DND-41 (cell line): ENCODE data around the gene BCAP29.

Source experiments
- EZH2 ChIP-seq: IDR thresholded peaks from 3 replicates; pipeline ENCODE4 v1.6.1; 2012; ENCODE audit warnings: borderline replicate concordance, low read depth, mild to moderate bottlenecking, moderate library complexity, low read length, inconsistent platforms; ENCODE audit not compliant: severe bottlenecking
- TF ChIP-seq, protein P1 (sequence below): IDR thresholded peaks from 2 replicates; pipeline ENCODE4 v1.5.1; 2012; ENCODE audit warnings: borderline replicate concordance, low read length, moderate library complexity, mild to moderate bottlenecking; ENCODE audit not compliant: poor library complexity, severe bottlenecking; ENCODE audit errors: extremely low read depth

GRCh38 chr7:107660381-107661080, 80.5 kb downstream of the BCAP29 start, which contains the start of gene SLC26A4:
- TF ChIP-seq, protein P1, sequence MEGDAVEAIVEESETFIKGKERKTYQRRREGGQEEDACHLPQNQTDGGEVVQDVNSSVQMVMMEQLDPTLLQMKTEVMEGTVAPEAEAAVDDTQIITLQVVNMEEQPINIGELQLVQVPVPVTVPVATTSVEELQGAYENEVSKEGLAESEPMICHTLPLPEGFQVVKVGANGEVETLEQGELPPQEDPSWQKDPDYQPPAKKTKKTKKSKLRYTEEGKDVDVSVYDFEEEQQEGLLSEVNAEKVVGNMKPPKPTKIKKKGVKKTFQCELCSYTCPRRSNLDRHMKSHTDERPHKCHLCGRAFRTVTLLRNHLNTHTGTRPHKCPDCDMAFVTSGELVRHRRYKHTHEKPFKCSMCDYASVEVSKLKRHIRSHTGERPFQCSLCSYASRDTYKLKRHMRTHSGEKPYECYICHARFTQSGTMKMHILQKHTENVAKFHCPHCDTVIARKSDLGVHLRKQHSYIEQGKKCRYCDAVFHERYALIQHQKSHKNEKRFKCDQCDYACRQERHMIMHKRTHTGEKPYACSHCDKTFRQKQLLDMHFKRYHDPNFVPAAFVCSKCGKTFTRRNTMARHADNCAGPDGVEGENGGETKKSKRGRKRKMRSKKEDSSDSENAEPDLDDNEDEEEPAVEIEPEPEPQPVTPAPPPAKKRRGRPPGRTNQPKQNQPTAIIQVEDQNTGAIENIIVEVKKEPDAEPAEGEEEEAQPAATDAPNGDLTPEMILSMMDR: no peak
- no peak for TF ChIP-seq EZH2
